HG03196 (cell line): ENCODE measurements around the gene HOXA13.

ENCODE experiments used
- ATAC-seq: cut with Tn5 transposase; IDR thresholded peaks from one replicate; pipeline ENCODE4 v1.9.1; 2021; ENCODE audit not compliant: unreplicated experiment

The HOXA13 gene

GRCh38 chr7:27193335-27194001, 6.4 kb downstream of the HOXA13 start:
- ATAC-seq: no peak

- no peak for ATAC-seq
These were observed 7.2 kb downstream of the HOXA13 start for GRCh38 chr7:27192546-27193334.

- ATAC-seq: no peak
These were observed 7.9 kb downstream of the HOXA13 start for GRCh38 chr7:27191833-27192545.

- no peak for ATAC-seq
These were observed 8.6 kb downstream of the HOXA13 start for GRCh38 chr7:27191161-27191731.

- no peak for ATAC-seq
These were observed 9.7 kb downstream of the HOXA13 start for GRCh38 chr7:27189997-27190748.

GRCh38 chr7:27189295-27189996, 10.4 kb downstream of the HOXA13 start:
- ATAC-seq: no peak

- ATAC-seq: no peak
These were observed 11.3 kb downstream of the HOXA13 start for GRCh38 chr7:27188386-27189294.

GRCh38 chr7:27187475-27188385, 12.2 kb downstream of the HOXA13 start:
- no peak for ATAC-seq

- no peak for ATAC-seq
These were observed 13.0 kb downstream of the HOXA13 start for GRCh38 chr7:27186668-27187474.

GRCh38 chr7:27185854-27186667, 13.8 kb downstream of the HOXA13 start:
- no peak for ATAC-seq

- no peak for ATAC-seq
These were observed 14.7 kb downstream of the HOXA13 start, which contains the start of gene HOXA11 for GRCh38 chr7:27185013-27185853. HOXA11 (minus strand) TSS chr7:27185232; CDS start chr7:27185144, 88 bp downstream.

GRCh38 chr7:27184337-27185012, 15.4 kb downstream of the HOXA13 start:
- ATAC-seq: no peak

- no peak for ATAC-seq
These were observed 16.1 kb downstream of the HOXA13 start for GRCh38 chr7:27183682-27184336.
